K562 (cell line): ENCODE data around the gene KLF2. TPM values are rescaled to one million over a fixed set of nuclear protein-coding genes. Genes with fewer than 3 reads are reported as not detected.

Experiments
- ATAC-seq: fragments of 200-7000 bp; cut with Tn5 transposase; 3 replicates; pipeline ENCODE4 v1.9.1; 2020; ENCODE audit warnings: moderate library complexity
- BruUV-seq: library from RNA; stranded (reverse); fragments of 400-500 nt; replicated peaks from 2 replicates; lab custom pipeline; 2021; lab: Mats Ljungman, UMichigan
- CTCF ChIA-PET: fragments of 300-600 bp; formaldehyde crosslinking; extraction: SDS; loops from one replicate; lab custom pipeline; 2021; ENCODE audit warnings: low intra/inter-chr PET ratio; lab: Yijun Ruan, JAX
- POLR2A ChIA-PET: fragments of 300-600, 350-650 bp; sonication (Branson Sonifier 250); formaldehyde crosslinking; extraction: SDS; loops from one replicate; lab custom pipeline; 2021; ENCODE audit warnings: antibody characterized with exemption, inconsistent platforms; lab: Yijun Ruan, JAX
- DNase-seq, 4 experiments: peaks; one replicate each; pipeline versions ENCODE4 v3.0.0 to v3.0.0-alpha.2; 2011 to 2018; ENCODE audit warnings: low spot score in 3 of 4, mixed read lengths in 3 of 4; ENCODE audit errors: extremely low read depth in 1 of 4
- FAIRE-seq: peaks from 2 replicates; lab custom pipeline; 2011; peaks lifted over from hg19 to GRCh38; lab: Jason Lieb, UNC
- H2AFZ ChIP-seq: 2 replicates; pipeline ENCODE4 v1.6.0; 2011; ENCODE audit warnings: low read depth, low read length, control low read depth, inconsistent platforms
- H3K27ac ChIP-seq: fragments of 200-600 bp; 3 replicates; pipeline ENCODE4 v1.8.0; 2011; ENCODE audit warnings: low read depth, mild to moderate bottlenecking, control low read depth, inconsistent platforms, low read length, moderate library complexity, mixed read lengths; ENCODE audit errors: extremely low read depth
- H3K27me3 ChIP-seq, 2 experiments: fragments of 300-600 bp in 1 of 2; 2 replicates in 1 of 2; 3 replicates in 1 of 2; pipeline versions ENCODE4 v1.6.0 to v1.8.0; 2011; ENCODE audit warnings: inconsistent platforms in 2 of 2, low read length in 2 of 2, mild to moderate bottlenecking in 1 of 2, mixed read lengths in 1 of 2, moderate library complexity in 1 of 2; ENCODE audit not compliant: control insufficient read depth in 2 of 2, insufficient read depth in 2 of 2
- H3K36me3 ChIP-seq: fragments of 300-600 bp; 3 replicates; pipeline ENCODE4 v1.8.0; 2011; ENCODE audit warnings: mild to moderate bottlenecking, low read length, inconsistent platforms; ENCODE audit not compliant: control insufficient read depth, insufficient read depth
- H3K4me1 ChIP-seq, 2 experiments: fragments of 200-600 bp in 1 of 2; replicated peaks in 1 of 2; 2 replicates in 1 of 2; 3 replicates in 1 of 2; pipeline versions ENCODE4 v1.5.1 to v1.8.0; 2011; ENCODE audit warnings: inconsistent platforms in 2 of 2, low read length in 2 of 2, mild to moderate bottlenecking in 1 of 2, mixed read lengths in 1 of 2, moderate library complexity in 1 of 2; ENCODE audit not compliant: control insufficient read depth in 2 of 2, insufficient read depth in 2 of 2
- H3K4me2 ChIP-seq: 2 replicates; pipeline ENCODE4 v1.6.1; 2011; ENCODE audit warnings: low read length, control low read depth, inconsistent platforms, mixed read lengths; ENCODE audit not compliant: insufficient read depth
- H3K4me3 ChIP-seq: fragments of 200-600 bp; sonication (generic), shearing (Covaris generic); 2 replicates; pipeline ENCODE4 v1.5.1; 2016; ENCODE audit warnings: control low read depth, inconsistent platforms
- H3K79me2 ChIP-seq: fragments of 200-600 bp; 3 replicates; pipeline ENCODE4 v1.8.0; 2011; ENCODE audit warnings: low read length, inconsistent platforms; ENCODE audit not compliant: control insufficient read depth, insufficient read depth
- H3K9ac ChIP-seq, 2 experiments: 2 replicates each; pipeline versions ENCODE4 v1.6.0 to v1.6.1; 2011; ENCODE audit warnings: low read depth in 2 of 2, low read length in 2 of 2, control low read depth in 1 of 2, inconsistent platforms in 1 of 2, mild to moderate bottlenecking in 1 of 2, mixed read lengths in 1 of 2; ENCODE audit not compliant: insufficient read depth in 1 of 2
- H3K9me1 ChIP-seq: one replicate; pipeline ENCODE4 v1.6.0; 2011; ENCODE audit warnings: inconsistent platforms, mild to moderate bottlenecking, low read length, moderate library complexity; ENCODE audit not compliant: control insufficient read depth, insufficient read depth
- H3K9me3 ChIP-seq: replicated peaks from 2 replicates; pipeline ENCODE4 v1.5.1; 2011; ENCODE audit warnings: low read depth, low read length, inconsistent platforms; ENCODE audit not compliant: control insufficient read depth, insufficient read depth
- H4K20me1 ChIP-seq: replicated peaks from 2 replicates; pipeline ENCODE4 v1.6.1; 2011; ENCODE audit warnings: low read length, inconsistent platforms, mixed read lengths; ENCODE audit not compliant: control insufficient read depth, insufficient read depth
- CC2D1A ChIP-seq: fragments of 450-650 bp; IDR thresholded peaks from 2 replicates; pipeline ENCODE4 v1.6.1; 2017; ENCODE audit warnings: mild to moderate bottlenecking
- DNMT1 ChIP-seq: fragments of 450-650 bp; IDR thresholded peaks from 2 replicates; pipeline ENCODE4 v1.6.1; 2016; ENCODE audit warnings: antibody characterized with exemption, mild to moderate bottlenecking
- EHMT2 ChIP-seq: fragments of 450-650 bp; IDR thresholded peaks from 2 replicates; pipeline ENCODE4 v1.6.1; 2018; ENCODE audit warnings: antibody characterized with exemption
- GATAD2B ChIP-seq: fragments of 450-650 bp; IDR thresholded peaks from 2 replicates; pipeline ENCODE4 v1.6.1; 2017; ENCODE audit warnings: mild to moderate bottlenecking, borderline replicate concordance
- JUND ChIP-seq, 2 experiments: IDR thresholded peaks; 2 replicates in 1 of 2; 3 replicates in 1 of 2; pipeline ENCODE4 v1.6.1; 2011; ENCODE audit warnings: borderline replicate concordance in 2 of 2, low read depth in 2 of 2, low read length in 2 of 2, improper control_type of control experiment in 1 of 2, missing biosample characterization in 1 of 2, missing genetic modification characterization in 1 of 2, missing genetic modification reagents in 1 of 2
- KDM4B ChIP-seq, 2 experiments: fragments of 450-650 bp in 1 of 2; sonication (generic) in 1 of 2; IDR thresholded peaks; 2 replicates each; pipeline ENCODE4 v1.6.1; 2016 to 2017; ENCODE audit warnings: borderline replicate concordance in 2 of 2, antibody characterized with exemption in 1 of 2, low read depth in 1 of 2, mild to moderate bottlenecking in 1 of 2
- LARP7 ChIP-seq: fragments of 450-650 bp; IDR thresholded peaks from 2 replicates; pipeline ENCODE4 v1.6.1; 2016
- MTA3 ChIP-seq: fragments of 450-650 bp; formaldehyde crosslinking; IDR thresholded peaks from 2 replicates; pipeline ENCODE4 v1.6.1; 2017; ENCODE audit warnings: mild to moderate bottlenecking, borderline replicate concordance
- PHF21A ChIP-seq: fragments of 450-650 bp; IDR thresholded peaks from 2 replicates; pipeline ENCODE4 v1.6.1; 2017; ENCODE audit warnings: low read depth, borderline replicate concordance
- RCOR1 ChIP-seq, 2 experiments: IDR thresholded peaks; 2 replicates each; pipeline ENCODE4 v1.6.1; 2012; ENCODE audit warnings: low read depth in 2 of 2, low read length in 2 of 2, borderline replicate concordance in 1 of 2, improper control_type of control experiment in 1 of 2
- SMARCC2 ChIP-seq: fragments of 450-650 bp; IDR thresholded peaks from 2 replicates; pipeline ENCODE4 v1.6.1; 2017; ENCODE audit warnings: antibody characterized with exemption, moderate library complexity, mild to moderate bottlenecking, low read depth
- SREBF1 ChIP-seq: fragments of 150-350 bp; IDR thresholded peaks from 2 replicates; pipeline ENCODE4 v1.6.1; 2014; ENCODE audit warnings: antibody characterized with exemption, low read depth, low read length, borderline replicate concordance
- TBP ChIP-seq: optimal IDR thresholded peaks from 2 replicates; pipeline ENCODE3; 2011; ENCODE audit warnings: low read depth, low read length, improper control_type of control experiment
- TSC22D4 ChIP-seq: fragments of 450-650 bp; IDR thresholded peaks from 2 replicates; pipeline ENCODE4 v1.6.1; 2016; ENCODE audit warnings: missing genetic modification characterization, missing biosample characterization, control low read depth
- ZNF197 ChIP-seq: fragments of 200-800 bp; sonication (Bioruptor generic); IDR thresholded peaks from 2 replicates; pipeline ENCODE4 v1.6.1; 2016; ENCODE audit warnings: low read depth, missing genetic modification characterization, missing compliant biosample characterization
- ZNF778 ChIP-seq: fragments of 450-650 bp; formaldehyde crosslinking; IDR thresholded peaks from 2 replicates; pipeline ENCODE4 v1.4.0; 2020; ENCODE audit warnings: mild to moderate bottlenecking, moderate library complexity
- WGBS: fragments of 100-300 bp; shearing (Covaris generic); methylation state at CpG from one replicate; pipeline ENCODE4 v1.1.6; 2016; ENCODE audit warnings: low coverage, mixed read lengths; ENCODE audit not compliant: insufficient coverage; ENCODE audit errors: missing lambda C conversion rate; 5-methylcytosine and 5-hydroxymethylcytosine counted together
- in situ Hi-C: fragments of 300-500 bp; cut with MboI; formaldehyde crosslinking; loops from 4 replicates; pipeline ENCODE4 v1.15.0; 2018; ENCODE audit warnings: inconsistent platforms, mixed read lengths
- intact Hi-C: fragments of 100-400 bp; cut with micrococcal nuclease; formaldehyde crosslinking; loops from 2 replicates; pipeline ENCODE4 v1.14.2; 2022
- polyA plus RNA-seq, 8 experiments: library from polyadenylated mRNA; depleted of rRNA in 4 of 8; stranded (reverse) in 5 of 8; unstranded in 3 of 8; fragments of >200 nt; fragmentation: Nextera tagmentation in 2 of 8; fragmentation: Illumina TruSeq in 1 of 8; extraction: Ambion mirVana in 2 of 8; extraction: Trizol in 1 of 8; gene quantifications; 2 replicates each; pipeline versions ENCODE4 v1.2.1 to v1.2.3, GENCODE V29; 2011 to 2014; ENCODE audit warnings: inconsistent platforms in 1 of 8, missing spikeins in 1 of 8
- total RNA-seq, 7 experiments: library from RNA; depleted of rRNA in 6 of 7; stranded (reverse); fragments of >200 nt in 6 of 7; fragmentation: Illumina TruSeq in 2 of 7; extraction: Trizol in 2 of 7; gene quantifications; 2 replicates each; pipeline versions ENCODE4 v1.2.1 to v1.2.3, GENCODE V29; 2011 to 2021; ENCODE audit warnings: low replicate concordance in 1 of 7
- TF ChIP-seq, protein P1 (sequence below): fragments of 250-450 bp; sonication (Bioruptor Pico); IDR thresholded peaks from 2 replicates; pipeline ENCODE4 v1.4.0; 2020

The KLF2 gene
- total and polyA plus RNA-seq, 9 of the 15 experiments (the other 6 are each of a cell fraction or from before 2014, with no cell fraction given): 0.07 to 0.71 TPM; not detected in 7

DNA sequence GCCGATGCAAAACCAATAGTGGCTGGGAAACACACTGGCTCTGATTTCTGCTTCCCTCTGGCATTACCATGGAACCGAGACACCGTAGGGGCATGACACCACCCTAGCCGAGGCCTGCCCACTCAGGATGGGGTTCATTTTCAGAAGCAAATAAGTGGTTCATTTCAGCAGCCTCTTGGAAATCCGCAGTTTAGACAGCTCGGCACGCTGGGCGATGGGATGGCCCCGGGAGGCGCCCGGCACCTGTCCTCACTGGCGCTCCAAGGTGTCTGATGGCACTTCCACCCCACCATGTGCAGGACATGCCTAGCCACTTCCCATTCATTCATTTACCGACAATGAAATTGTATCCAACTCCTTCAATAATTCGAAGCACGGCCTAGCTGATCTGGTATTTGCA is 33.8 kb downstream of the KLF2 start:
- H3K9me1 ChIP-seq: no peaks in the 10 kb centered on the region
- no peak overlapping the region for H3K27ac ChIP-seq
- FAIRE-seq (no peak), DNase-seq (no peak), ATAC-seq (no peak)
- no TSS peak for BruUV-seq
- ChIA-PET POLR2A (interaction anchor here (0.6 kb wide), 1 partner anchor 17 kb away, joined by 3 read pairs; no protein-coding TSS in a partner anchor), CTCF (no interaction called here)
- in situ Hi-C loops (no loop called here), intact Hi-C loops (no loop called here)
- TF ChIP-seq JUND (IDR thresholded peaks at IDR 0.05; ENCODE audit: borderline replicate concordance, low read depth, low read length) (no peak), JUND (tag; IDR thresholded peaks at IDR 0.05; ENCODE audit: borderline replicate concordance, low read depth, low read length) (no peak), ZNF778 (CRISPR knock-in tag) (no peak), EHMT2 (no peak), KDM4B (IDR thresholded peaks at IDR 0.05; ENCODE audit: borderline replicate concordance in 2 of 2, low read depth in 1 of 2) (no peak), MTA3 (no peak), RCOR1 (IDR thresholded peaks at IDR 0.05; ENCODE audit: borderline replicate concordance in 1 of 2, low read depth in 2 of 2, low read length in 2 of 2) (no peak), GATAD2B (no peak), SREBF1 (no peak), SMARCC2 (no peak), DNMT1 (no peak), CC2D1A (no peak), ZNF197 (no peak), TSC22D4 (no peak), LARP7 (no peak), TBP (no peak), PHF21A (no peak)
- TF ChIP-seq, protein P1, sequence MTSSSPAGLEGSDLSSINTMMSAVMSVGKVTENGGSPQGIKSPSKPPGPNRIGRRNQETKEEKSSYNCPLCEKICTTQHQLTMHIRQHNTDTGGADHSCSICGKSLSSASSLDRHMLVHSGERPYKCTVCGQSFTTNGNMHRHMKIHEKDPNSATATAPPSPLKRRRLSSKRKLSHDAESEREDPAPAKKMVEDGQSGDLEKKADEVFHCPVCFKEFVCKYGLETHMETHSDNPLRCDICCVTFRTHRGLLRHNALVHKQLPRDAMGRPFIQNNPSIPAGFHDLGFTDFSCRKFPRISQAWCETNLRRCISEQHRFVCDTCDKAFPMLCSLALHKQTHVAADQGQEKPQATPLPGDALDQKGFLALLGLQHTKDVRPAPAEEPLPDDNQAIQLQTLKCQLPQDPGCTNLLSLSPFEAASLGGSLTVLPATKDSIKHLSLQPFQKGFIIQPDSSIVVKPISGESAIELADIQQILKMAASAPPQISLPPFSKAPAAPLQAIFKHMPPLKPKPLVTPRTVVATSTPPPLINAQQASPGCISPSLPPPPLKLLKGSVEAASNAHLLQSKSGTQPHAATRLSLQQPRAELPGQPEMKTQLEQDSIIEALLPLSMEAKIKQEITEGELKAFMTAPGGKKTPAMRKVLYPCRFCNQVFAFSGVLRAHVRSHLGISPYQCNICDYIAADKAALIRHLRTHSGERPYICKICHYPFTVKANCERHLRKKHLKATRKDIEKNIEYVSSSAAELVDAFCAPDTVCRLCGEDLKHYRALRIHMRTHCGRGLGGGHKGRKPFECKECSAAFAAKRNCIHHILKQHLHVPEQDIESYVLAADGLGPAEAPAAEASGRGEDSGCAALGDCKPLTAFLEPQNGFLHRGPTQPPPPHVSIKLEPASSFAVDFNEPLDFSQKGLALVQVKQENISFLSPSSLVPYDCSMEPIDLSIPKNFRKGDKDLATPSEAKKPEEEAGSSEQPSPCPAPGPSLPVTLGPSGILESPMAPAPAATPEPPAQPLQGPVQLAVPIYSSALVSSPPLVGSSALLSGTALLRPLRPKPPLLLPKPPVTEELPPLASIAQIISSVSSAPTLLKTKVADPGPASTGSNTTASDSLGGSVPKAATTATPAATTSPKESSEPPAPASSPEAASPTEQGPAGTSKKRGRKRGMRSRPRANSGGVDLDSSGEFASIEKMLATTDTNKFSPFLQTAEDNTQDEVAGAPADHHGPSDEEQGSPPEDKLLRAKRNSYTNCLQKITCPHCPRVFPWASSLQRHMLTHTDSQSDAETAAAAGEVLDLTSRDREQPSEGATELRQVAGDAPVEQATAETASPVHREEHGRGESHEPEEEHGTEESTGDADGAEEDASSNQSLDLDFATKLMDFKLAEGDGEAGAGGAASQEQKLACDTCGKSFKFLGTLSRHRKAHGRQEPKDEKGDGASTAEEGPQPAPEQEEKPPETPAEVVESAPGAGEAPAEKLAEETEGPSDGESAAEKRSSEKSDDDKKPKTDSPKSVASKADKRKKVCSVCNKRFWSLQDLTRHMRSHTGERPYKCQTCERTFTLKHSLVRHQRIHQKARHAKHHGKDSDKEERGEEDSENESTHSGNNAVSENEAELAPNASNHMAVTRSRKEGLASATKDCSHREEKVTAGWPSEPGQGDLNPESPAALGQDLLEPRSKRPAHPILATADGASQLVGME: no peak
- H3K4me1 ChIP-seq: peaks cover 6 to 18% of the 10 kb centered on the region in 2 experiments; a peak in 4 of 5 replicates
- H3K4me3 ChIP-seq: no peak overlapping the region
- H3K9ac ChIP-seq: no peak overlapping the region
- H3K9me3 ChIP-seq: no peaks in the 10 kb centered on the region
- H3K79me2 ChIP-seq: no peaks in the 10 kb centered on the region
- peaks cover 2% of the 10 kb centered on the region; the same call in 1 of the 3 replicates for H3K36me3 ChIP-seq
- no peaks in the 10 kb centered on the region for H4K20me1 ChIP-seq
- H3K27me3 ChIP-seq: no peaks in the 10 kb centered on the region
- H2AFZ ChIP-seq: no peak overlapping the region
- no peak overlapping the region for H3K4me2 ChIP-seq
- WGBS: 91% methylated on average over 15 of the region's 15 CpGs
